IPS DF 6.9 (cell line): ENCODE data around the gene CHKB.
"Not testable (repeated sequence)": the region's sequence is repeated elsewhere in the genome, so short reads cannot be mapped to it uniquely, and the experiment has no call there.

Experiments used
- DNase-seq: peaks from one replicate; pipeline ENCODE4 v3.0.0-alpha.2; 2013; ENCODE audit warnings: low read depth, low spot score
- H3K27ac ChIP-seq: one replicate; pipeline ENCODE4 v1.5.1; 2013; ENCODE audit warnings: low read length, control low read depth
- H3K27me3 ChIP-seq: 2 replicates; pipeline ENCODE4 v1.6.1; 2013; ENCODE audit warnings: mild to moderate bottlenecking, low read length; ENCODE audit not compliant: control insufficient read depth, insufficient read depth
- H3K36me3 ChIP-seq: 2 replicates; pipeline ENCODE4 v1.6.1; 2013; ENCODE audit warnings: low read length; ENCODE audit not compliant: control insufficient read depth, insufficient read depth
- H3K4me1 ChIP-seq: 2 replicates; pipeline ENCODE4 v1.6.1; 2013; ENCODE audit warnings: low read length; ENCODE audit not compliant: control insufficient read depth, insufficient read depth
- H3K4me3 ChIP-seq: 2 replicates; pipeline ENCODE4 v1.5.1; 2013; ENCODE audit warnings: mild to moderate bottlenecking, low read length
- H3K9me3 ChIP-seq: 2 replicates; pipeline ENCODE4 v1.6.1; 2013; ENCODE audit warnings: low read length, inconsistent platforms; ENCODE audit not compliant: control insufficient read depth, insufficient read depth
- WGBS: extraction: QIAGEN DNeasy Blood & Tissue Kit; methylation state at CpG from one replicate; pipeline ENCODE4 v1.1.7; 2013; ENCODE audit warnings: mixed read lengths, missing lambda C conversion rate; ENCODE audit not compliant: insufficient read length, insufficient coverage; 5-methylcytosine and 5-hydroxymethylcytosine counted together

CHKB gene

GRCh38 chr22:50548040-50548920 lies 34.4 kb downstream of the CHKB start:
- H3K4me3 ChIP-seq, result no peak overlapping the region
- no peaks in the 10 kb centered on the region for H3K9me3 ChIP-seq
- H3K36me3 ChIP-seq, result no peaks in the 10 kb centered on the region
- H3K27ac ChIP-seq, result no peak overlapping the region
- H3K27me3 ChIP-seq, result no peaks in the 10 kb centered on the region; the same call in 1 of the 2 replicates
- DNase-seq, result no peak
- no CpG with 5 or more reads among the region's 56 CpGs for WGBS
- H3K4me1 ChIP-seq, result peaks cover 1% of the 10 kb centered on the region; the same call in 1 of the 2 replicates

- Histone ChIP-seq H3K36me3 (no peaks in the 10 kb centered on the region), H3K9me3 (no peaks in the 10 kb centered on the region), H3K4me1 (peaks cover 1% of the 10 kb centered on the region; the same call in 1 of the 2 replicates), H3K4me3 (no peak overlapping the region), H3K27ac (no peak overlapping the region), H3K27me3 (no peaks in the 10 kb centered on the region; the same call in 1 of the 2 replicates)
- DNase-seq, result no peak
- no CpG with 5 or more reads among the region's 35 CpGs for WGBS
Measured at GRCh38 chr22:50547263-50547985, 35.2 kb downstream of the CHKB start.

- Histone ChIP-seq H3K36me3 (no peaks in the 10 kb centered on the region), H3K27me3 (no peaks in the 10 kb centered on the region; the same call in 1 of the 2 replicates), H3K4me3 (no peak overlapping the region), H3K27ac (no peak overlapping the region), H3K4me1 (peaks cover 1% of the 10 kb centered on the region; the same call in 1 of the 2 replicates), H3K9me3 (no peaks in the 10 kb centered on the region)
- DNase-seq, result no peak
- no CpG with 5 or more reads among the region's 78 CpGs for WGBS
Measured at GRCh38 chr22:50546326-50547262, 36.1 kb downstream of the CHKB start.

DNA sequence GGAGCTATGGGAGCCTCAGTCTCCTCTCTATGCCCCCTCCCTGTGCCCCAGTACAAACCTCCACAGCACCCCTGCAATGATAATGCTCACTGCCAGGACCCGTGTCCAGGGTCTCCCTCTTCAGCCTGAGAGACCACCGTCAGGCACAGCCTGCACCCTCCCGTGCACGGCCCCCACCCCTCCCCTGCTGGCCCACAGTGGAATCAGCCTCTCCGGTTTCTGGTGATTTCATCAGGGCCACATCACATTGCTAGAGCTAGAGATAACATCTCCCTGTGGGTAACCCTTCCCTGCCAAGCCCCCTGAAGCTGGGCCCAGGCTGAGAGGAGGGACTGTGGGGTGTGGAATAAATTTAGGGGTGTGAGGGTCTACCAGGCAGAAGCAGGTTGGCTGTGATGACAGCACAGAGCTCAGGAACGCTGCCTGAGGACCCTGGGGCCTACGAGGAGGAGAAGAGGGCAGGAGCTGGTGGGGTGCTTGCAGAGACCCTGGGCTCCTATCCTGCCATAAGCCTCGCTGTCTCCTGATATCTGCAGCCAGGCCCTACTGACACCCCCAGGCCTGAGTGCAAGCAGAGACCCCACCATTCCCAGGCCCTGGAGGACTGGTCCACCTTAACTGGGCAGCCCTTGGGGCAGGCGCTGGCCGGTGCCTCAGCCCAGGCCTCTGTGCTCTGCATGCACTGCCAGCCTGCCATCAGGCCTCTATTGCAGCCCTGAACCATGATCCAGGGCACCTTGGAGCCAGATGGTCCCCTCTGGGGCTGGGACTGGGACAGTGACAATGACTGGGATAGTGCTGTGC lies 36.9 kb downstream of the CHKB start, which contains the start of gene KLHDC7B:
Gene KLHDC7B, plus strand, starts transcription at position 378 of the 804 bp plus-strand sequence. Its CDS starts 345 bp downstream, at position 723.
- no peak within 1 kb of the TSS for H3K4me3 ChIP-seq
- no peak for DNase-seq
- H3K27me3 ChIP-seq, result no peaks in the 10 kb centered on the region; the same call in 1 of the 2 replicates
- H3K27ac ChIP-seq, result no peak within 1 kb of the TSS
- H3K36me3 ChIP-seq, result no peaks in the 10 kb centered on the region
- no CpG with 5 or more reads among the region's 10 CpGs for WGBS
- peaks cover 1% of the 10 kb centered on the region; the same call in 1 of the 2 replicates for H3K4me1 ChIP-seq
- no peaks in the 10 kb centered on the region for H3K9me3 ChIP-seq

DNA sequence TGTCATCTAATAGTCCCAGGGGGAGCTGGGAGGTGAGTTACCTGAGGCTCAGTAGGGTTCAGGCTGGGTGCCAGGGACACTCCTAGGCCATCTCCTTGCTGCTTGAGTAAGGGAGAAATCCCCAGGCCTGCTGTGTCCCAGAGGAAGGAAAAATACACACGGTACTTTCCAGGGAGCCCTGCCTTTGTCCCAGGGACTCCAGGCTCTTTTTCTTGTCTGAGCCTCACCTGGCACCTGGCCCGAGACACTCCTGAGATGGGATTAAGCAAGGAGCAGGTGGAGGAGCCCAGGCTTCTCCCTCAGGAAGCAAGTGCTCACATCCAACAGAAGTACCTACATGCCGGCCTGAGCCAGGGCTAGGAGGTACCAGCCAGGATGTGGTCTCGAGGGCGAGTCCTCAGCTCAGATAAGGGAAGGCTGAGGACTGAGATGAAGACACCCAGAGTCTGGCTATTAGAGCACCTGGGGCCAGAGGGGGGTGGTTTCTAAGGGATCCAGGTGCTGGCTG lies 37.8 kb downstream of the CHKB start:
- no peaks in the 10 kb centered on the region for H3K36me3 ChIP-seq
- no peak for DNase-seq
- peaks cover 1% of the 10 kb centered on the region; the same call in 1 of the 2 replicates for H3K4me1 ChIP-seq
- no peak overlapping the region for H3K27ac ChIP-seq
- no peaks in the 10 kb centered on the region; the same call in 1 of the 2 replicates for H3K27me3 ChIP-seq
- no CpG with 5 or more reads among the region's 5 CpGs for WGBS
- no peaks in the 10 kb centered on the region for H3K9me3 ChIP-seq
- H3K4me3 ChIP-seq, result no peak overlapping the region

DNA sequence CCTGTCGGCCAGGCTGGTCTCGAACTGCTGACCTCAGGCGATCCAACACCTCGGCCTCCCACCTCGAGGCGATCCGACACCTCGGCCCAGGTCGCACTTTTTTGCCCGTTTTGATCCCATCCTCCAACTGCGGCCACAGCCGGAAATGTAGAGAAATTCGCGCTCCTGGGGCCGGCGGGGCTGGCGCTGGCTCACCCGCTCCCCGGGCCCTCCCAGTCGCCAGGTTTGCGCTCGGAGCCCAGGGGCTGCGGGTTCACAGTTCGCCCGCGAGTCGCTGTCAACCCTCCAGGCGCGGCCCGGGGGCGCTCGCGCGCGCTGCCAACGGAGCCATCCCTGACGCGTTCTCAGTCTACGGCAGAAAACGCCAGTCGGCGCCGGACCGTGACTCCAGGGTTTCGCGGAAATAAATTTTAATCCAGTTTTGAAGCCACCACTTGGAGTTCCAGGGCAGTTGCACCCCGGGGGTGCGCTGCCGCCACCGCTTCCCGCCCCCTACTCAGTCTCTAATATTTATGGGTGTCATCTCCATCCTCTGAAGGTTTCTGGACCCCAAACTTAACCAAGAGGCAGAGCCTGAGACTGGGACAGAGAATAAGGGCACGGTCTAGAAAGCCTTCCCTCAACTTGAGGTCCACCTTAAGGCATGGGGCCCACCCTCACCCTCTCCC lies 38.4 kb downstream of the CHKB start:
- Histone ChIP-seq H3K4me3 (no peak overlapping the region), H3K27me3 (no peaks in the 10 kb centered on the region; the same call in 1 of the 2 replicates), H3K27ac (no peak overlapping the region), H3K9me3 (no peaks in the 10 kb centered on the region), H3K36me3 (no peaks in the 10 kb centered on the region), H3K4me1 (peaks cover 1% of the 10 kb centered on the region; the same call in 1 of the 2 replicates)
- WGBS, result no CpG with 5 or more reads among the region's 52 CpGs
- no peak for DNase-seq

DNA sequence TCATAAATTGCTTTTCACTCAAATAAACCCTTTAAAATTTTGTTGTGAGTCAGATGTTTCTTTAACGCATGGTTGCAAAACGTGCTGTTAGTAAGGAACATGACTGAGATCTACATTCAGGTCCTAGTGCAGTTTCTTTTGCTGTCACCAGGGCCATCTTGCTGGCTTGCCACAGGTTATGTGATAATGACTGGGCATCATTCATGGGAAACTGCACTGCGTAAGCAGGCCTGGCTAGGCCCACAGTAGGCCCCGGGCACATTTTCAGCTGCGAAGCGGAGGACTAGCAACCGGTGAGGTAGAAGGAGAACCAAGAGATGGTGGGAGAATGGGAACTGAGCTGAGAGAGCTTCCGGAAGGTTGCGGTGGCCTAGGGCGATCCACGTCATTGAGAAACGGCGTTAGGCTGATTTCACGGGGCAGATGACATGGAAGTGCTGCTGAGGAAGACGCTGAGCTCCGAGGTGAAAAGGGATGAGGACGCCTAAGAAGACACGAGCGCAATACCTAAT lies 40.2 kb downstream of the CHKB start:
- no peak for DNase-seq
- no CpG with 5 or more reads among the region's 19 CpGs for WGBS
- H3K27ac ChIP-seq, result no peak overlapping the region
- no peak overlapping the region for H3K4me3 ChIP-seq
- H3K4me1 ChIP-seq, result no peaks in the 10 kb centered on the region
- H3K36me3 ChIP-seq, result no peaks in the 10 kb centered on the region
- no peaks in the 10 kb centered on the region for H3K9me3 ChIP-seq
- H3K27me3 ChIP-seq, result no peaks in the 10 kb centered on the region; the same call in 1 of the 2 replicates

- not testable (repeated sequence) for DNase-seq, H3K4me1 ChIP-seq
- WGBS, result no CpG with 5 or more reads among the region's 5 CpGs
Measured at GRCh38 chr22:50541667-50542026, 41.0 kb downstream of the CHKB start.

DNA sequence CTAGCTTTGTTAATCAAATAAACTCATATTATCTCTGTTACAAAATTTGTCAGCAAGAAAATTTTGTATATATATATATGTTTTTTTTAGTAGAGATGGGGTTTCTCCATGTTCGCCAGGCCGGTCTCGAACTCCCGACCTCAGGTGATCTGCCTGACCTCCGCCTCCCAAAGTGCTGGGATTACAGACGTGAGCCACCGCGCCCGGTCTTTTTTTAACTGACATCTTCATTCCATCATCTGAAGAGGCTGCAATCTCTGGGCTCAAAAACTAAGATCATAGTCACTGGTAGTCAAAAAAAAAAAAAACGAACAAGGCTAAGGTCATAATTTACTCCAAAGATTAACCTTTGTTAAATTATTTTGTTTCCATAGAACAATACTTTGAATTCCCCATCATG lies 42.3 kb downstream of the CHKB start:
- no peak for DNase-seq
- Histone ChIP-seq H3K4me3 (no peak overlapping the region), H3K27ac (no peak overlapping the region), H3K27me3 (no peaks in the 10 kb centered on the region; the same call in 1 of the 2 replicates), H3K4me1 (no peaks in the 10 kb centered on the region), H3K36me3 (no peaks in the 10 kb centered on the region), H3K9me3 (no peaks in the 10 kb centered on the region)
- WGBS, result no CpG with 5 or more reads among the region's 10 CpGs

More at GRCh38 chr22:50541667-50542026, 41.0 kb downstream of the CHKB start:
- not testable (repeated sequence) for H3K27me3 ChIP-seq, H3K4me3 ChIP-seq, H3K27ac ChIP-seq, H3K36me3 ChIP-seq, H3K9me3 ChIP-seq
